ENCODE data around the gene POLD1.

The POLD1 gene

DNA sequence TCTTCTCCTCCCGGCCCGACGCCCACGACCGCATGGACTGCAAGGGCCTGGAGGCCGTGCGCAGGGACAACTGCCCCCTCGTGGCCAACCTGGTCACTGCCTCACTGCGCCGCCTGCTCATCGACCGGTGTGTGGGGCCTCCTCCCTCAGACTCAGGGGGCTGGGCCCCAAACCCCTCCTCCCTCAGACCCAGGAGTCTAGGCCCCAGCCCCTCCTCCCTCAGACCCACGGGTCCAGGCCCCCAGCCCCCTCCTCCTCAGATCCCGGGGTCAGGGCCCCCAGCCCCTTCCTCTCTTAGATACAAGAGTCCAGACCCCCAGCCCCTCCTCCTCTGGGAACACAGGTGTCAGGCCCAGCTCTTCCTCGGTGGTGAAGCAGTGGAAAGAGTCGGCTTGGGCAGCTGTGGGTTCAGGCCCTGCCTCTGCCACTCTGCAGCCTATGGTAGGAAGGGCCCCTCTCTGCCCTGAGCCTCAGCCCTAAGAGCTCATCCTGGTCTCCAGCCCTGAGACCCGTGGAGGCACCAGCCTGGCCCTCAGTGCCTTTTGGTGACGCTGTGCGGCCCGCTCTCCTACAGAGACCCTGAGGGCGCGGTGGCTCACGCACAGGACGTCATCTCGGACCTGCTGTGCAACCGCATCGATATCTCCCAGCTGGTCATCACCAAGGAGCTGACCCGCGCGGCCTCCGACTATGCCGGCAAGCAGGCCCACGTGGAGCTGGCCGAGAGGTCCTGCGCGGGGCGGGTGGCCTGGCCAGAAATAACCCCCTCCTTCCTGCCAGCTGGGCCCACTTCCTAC is 30.9 kb downstream of the POLD1 start:
- DNase-seq (peak; percentile 86), ATAC-seq (replicated peaks) (peak; percentile 34 to 40)
- Mint-ChIP-seq H3K27me3 (no peaks in the 10 kb centered on the region), H3K4me1 (peaks cover 34 to 46% of the 10 kb centered on the region in 2 donors), H3K4me3 (peak overlapping the region; percentile 78 to 79), H3K27ac (peak overlapping the region; percentile 98), H3K9me3 (no peaks in the 10 kb centered on the region), H3K36me3 (peaks cover 39 to 50% of the 10 kb centered on the region in 2 donors)

DNA sequence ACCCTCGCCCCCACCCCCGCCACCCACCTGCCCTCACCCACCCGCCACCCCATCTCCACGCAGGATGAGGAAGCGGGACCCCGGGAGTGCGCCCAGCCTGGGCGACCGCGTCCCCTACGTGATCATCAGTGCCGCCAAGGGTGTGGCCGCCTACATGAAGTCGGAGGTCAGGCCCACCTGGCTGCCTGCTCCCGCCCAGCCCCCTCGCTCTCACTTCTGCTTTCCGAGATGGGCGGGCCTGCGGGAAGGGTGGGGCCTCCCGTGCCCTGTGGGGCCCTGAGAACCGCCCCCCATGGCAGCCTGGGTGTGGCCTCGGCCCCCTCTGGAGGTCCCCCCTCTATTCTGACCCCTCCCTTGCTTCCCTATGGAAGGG is 31.5 kb downstream of the POLD1 start:
- ATAC-seq (replicated peaks) (peak; percentile 56 to 68), DNase-seq (peak; percentile 95)
- peaks cover 43 to 50% of the 10 kb centered on the region in 2 donors for H3K36me3 Mint-ChIP-seq
- peak overlapping the region; percentile 78 to 79 for H3K4me3 Mint-ChIP-seq
- peak overlapping the region; percentile 98 for H3K27ac Mint-ChIP-seq
- H3K4me1 Mint-ChIP-seq, result peaks cover 35 to 52% of the 10 kb centered on the region in 2 donors
- H3K9me3 Mint-ChIP-seq, result no peaks in the 10 kb centered on the region
- no peaks in the 10 kb centered on the region for H3K27me3 Mint-ChIP-seq

DNA sequence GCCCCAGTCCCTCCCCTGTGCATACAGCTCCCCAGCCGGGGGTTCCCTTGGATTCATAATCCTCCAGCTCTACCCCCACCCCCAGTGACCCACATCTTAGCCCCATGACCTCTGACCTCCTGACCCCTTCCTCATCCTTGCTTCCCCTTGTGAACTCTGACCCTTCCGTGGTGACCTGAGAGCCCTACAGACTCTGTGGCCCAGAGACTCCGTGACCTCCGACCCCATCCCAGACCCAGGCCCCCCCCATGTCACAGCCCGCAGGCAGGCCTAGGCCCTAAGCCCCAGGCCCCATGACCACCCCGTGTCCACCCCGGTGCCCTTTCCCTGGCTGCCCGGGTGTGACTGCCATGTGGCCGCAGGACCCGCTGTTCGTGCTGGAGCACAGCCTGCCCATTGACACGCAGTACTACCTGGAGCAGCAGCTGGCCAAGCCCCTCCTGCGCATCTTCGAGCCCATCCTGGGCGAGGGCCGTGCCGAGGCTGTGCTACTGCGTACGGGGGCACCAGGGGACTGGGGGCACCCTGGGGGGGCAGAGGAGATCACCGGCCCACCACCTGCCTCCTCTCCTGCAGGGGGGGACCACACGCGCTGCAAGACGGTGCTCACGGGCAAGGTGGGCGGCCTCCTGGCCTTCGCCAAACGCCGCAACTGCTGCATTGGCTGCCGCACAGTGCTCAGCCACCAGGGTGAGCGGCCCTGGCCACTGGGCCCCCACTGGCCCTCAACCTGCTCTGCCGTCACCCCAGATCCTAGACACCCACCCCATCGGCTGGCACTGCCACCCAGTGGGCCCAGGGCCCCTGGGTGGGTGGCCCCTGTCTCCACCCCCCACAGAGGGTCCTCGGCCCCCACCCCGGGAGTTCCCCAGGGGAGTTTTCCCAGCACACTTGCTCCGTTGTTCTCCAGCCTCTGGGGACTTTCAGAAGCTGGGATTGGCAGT is 32.2 kb downstream of the POLD1 start:
- Mint-ChIP-seq H3K4me3 (peak overlapping the region; percentile 78 to 79), H3K27me3 (no peaks in the 10 kb centered on the region), H3K27ac (peak overlapping the region; percentile 98), H3K9me3 (no peaks in the 10 kb centered on the region), H3K4me1 (peaks cover 39 to 59% of the 10 kb centered on the region in 2 donors), H3K36me3 (peaks cover 48 to 55% of the 10 kb centered on the region in 2 donors)
- no peak for ATAC-seq (replicated peaks)
- DNase-seq, result no peak

DNA sequence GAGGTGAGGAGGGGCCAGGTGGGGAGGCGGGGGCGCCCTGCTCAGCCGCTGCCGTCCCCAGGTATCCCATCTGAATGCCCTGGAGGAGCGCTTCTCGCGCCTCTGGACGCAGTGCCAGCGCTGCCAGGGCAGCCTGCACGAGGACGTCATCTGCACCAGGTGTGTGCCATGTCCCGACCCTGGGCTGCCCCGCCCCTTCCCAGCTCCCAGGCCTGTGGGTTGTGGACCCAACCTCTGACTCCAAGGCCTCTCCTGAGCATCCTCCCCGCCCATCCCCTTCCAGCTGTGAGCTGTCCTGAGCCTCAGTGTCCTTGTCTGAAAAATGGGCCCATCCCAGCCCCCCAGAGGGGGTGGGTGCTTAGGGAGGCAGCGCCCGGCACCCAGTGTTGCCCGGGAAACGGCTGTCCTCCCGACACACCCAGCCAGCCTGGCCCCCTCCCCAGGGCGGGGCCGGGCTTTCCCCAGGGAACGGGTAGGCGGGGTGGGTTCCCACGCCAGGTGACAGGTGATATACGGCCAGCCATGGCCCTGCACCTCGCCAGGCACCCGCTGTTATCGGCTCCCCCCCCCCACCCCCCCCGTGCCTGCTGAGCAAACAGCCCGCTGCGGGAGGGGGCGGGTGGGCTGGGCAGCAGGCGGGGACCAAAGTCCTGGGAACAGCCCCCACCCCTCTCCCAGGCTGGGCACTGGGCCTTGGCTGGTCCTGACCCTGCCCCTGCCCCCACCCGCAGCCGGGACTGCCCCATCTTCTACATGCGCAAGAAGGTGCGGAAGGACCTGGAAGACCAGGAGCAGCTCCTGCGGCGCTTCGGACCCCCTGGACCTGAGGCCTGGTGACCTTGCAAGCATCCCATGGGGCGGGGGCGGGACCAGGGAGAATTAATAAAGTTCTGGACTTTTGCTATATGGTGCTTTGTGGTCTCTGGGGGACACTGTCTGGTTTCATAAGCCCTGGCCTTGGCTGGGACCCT is 33.2 kb downstream of the POLD1 start:
- Mint-ChIP-seq H3K4me1 (peaks cover 44 to 70% of the 10 kb centered on the region in 2 donors), H3K4me3 (peak overlapping the region; percentile 87 to 97), H3K27ac (peak overlapping the region; percentile 97), H3K36me3 (peaks cover 51 to 57% of the 10 kb centered on the region in 2 donors), H3K27me3 (no peaks in the 10 kb centered on the region), H3K9me3 (peaks cover 0 to 1% of the 10 kb centered on the region in 2 donors)
- peak in 1 of 2 donors; percentile 0 for ATAC-seq (replicated peaks)
- DNase-seq, result peak; percentile 66

DNA sequence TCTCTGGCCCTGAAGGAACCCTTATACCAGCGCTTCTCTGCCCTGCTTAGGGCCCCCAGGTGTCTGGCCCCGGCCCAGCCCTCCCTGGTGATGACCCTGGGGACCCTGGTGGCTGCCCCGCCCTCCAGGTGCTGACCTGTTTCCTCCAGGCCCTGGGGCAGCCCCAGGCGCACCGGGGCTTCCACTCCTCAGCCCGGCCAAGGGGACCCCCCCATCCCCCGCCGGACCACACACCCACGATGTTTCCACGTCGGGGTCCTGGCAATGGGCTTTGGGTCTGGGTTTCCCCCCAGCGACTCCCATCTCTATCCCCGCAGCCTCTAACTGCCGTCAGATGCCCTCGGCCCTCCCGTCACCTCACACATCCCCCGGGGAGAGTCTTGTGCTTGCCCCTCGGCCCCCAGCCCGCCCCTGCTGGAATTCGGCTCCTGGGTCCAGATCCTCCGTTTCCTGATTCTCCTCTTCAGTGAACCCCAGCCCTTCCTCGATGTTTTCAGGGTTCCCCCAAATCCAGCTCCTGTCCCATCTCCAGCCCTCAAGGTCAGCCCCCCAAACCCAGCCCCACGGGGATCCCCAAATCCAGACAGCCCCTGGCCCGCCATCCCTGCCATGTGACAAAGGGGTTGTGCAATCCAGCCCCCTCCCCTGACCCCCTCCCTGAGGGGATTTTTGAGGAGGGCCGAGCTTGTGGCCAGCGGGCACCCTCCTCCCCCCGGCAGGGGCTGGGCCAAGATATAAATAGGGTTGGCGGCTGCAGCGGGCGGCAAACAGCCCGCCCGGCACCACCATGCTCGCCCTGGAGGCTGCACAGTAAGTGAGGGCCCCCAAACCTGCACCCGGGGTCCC is 34.3 kb downstream of the POLD1 start, which contains the start of gene SPIB:
Gene SPIB (plus strand): TSS at position 763 of the 846 bp plus-strand sequence. CDS start 25 bp downstream, at position 788.
- Mint-ChIP-seq H3K4me3 (peak within 1 kb of the TSS; percentile 87 to 97), H3K9me3 (peaks cover 0 to 1% of the 10 kb centered on the region in 2 donors), H3K36me3 (peaks cover 51 to 57% of the 10 kb centered on the region in 2 donors), H3K4me1 (peaks cover 51 to 80% of the 10 kb centered on the region in 2 donors), H3K27ac (peak within 1 kb of the TSS; percentile 97), H3K27me3 (no peaks in the 10 kb centered on the region)
- peak; percentile 93 for DNase-seq
- ATAC-seq (replicated peaks), result peak; percentile 52 to 53

DNA sequence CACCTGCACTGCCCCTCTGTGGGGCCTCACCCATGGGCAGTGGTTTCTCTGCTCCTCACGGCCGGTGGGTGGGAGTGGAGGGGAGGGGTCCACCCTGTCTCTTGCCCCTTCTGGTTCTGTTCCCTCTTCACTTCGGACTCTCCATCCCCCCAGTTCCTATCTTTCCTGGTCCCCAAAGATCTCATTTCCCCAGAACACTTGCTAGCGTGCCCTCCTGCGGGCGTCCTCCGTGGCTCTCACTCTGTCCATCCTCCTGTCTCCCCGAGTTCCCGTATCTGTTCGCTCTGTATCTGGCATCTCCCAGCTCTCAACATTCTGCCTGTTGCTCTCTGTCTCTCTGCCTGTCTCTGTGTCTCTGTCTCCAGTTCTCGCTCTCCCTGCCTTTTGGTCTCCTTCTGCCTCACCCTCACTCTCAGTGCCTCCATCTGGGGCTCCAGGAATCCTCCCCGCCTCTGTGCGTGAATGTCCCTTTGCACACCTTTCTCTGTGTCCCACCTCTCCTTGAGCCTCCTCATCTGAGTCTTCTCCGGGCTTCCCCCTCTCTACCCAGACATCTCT is 35.0 kb downstream of the POLD1 start:
- Mint-ChIP-seq H3K27ac (peak overlapping the region; percentile 97), H3K4me3 (peak overlapping the region; percentile 87 to 97), H3K27me3 (no peaks in the 10 kb centered on the region), H3K36me3 (peaks cover 51 to 61% of the 10 kb centered on the region in 2 donors), H3K9me3 (peaks cover 0 to 1% of the 10 kb centered on the region in 2 donors), H3K4me1 (peaks cover 56 to 86% of the 10 kb centered on the region in 2 donors)
- DNase-seq (no peak), ATAC-seq (replicated peaks) (no peak)

DNA sequence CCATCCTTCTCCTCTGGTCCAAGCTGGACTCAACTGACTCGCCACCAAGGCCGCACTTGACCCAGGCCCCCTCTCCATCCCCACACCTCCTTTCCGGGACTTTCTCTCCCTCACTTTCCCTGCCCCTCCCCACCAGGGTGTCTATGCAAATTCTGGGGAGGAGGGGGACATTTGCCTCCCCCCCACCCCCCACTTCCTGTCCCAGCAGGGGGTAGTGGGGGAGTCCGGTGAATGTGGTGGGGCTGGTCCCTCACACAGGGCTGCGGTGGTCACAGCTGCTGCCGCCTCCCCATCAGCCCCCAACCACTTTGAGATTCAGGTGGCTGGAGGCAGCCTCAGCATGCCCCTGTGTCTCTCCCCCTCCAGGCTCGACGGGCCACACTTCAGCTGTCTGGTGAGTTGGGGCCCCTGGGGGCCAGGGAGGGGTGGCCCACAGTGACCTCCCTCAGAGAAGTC is 35.5 kb downstream of the POLD1 start:
- ATAC-seq (replicated peaks), result no peak
- Mint-ChIP-seq H3K4me3 (peak overlapping the region; percentile 87 to 97), H3K4me1 (peaks cover 53 to 84% of the 10 kb centered on the region in 2 donors), H3K27me3 (no peaks in the 10 kb centered on the region), H3K9me3 (peaks cover 0 to 1% of the 10 kb centered on the region in 2 donors), H3K27ac (peak overlapping the region; percentile 97), H3K36me3 (peaks cover 51 to 62% of the 10 kb centered on the region in 2 donors)
- peak; percentile 41 for DNase-seq

DNA sequence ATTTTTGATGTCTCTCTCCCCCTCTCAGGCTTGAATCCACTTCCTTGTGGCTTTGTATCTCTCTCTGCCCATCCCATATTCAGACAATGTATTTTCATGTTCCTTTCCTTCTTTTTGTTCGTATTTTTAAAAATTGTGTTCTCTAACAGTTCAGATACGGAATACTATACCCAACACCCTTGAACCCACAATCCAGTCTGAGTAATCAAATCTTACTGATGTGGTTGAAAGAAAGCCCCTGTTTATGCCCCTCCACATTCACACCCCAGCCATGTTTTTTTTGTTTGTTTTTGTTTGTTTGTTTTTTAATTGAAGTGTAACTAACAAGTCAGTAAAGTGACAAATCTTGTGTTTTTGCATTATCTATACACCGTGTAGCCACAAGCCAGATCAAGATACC is 36.0 kb downstream of the POLD1 start:
- Mint-ChIP-seq H3K27ac (peak overlapping the region; percentile 97), H3K4me3 (peak overlapping the region; percentile 87 to 97), H3K4me1 (peaks cover 48 to 79% of the 10 kb centered on the region in 2 donors), H3K27me3 (no peaks in the 10 kb centered on the region), H3K36me3 (peaks cover 49 to 58% of the 10 kb centered on the region in 2 donors), H3K9me3 (peaks cover 0 to 1% of the 10 kb centered on the region in 2 donors)
- ATAC-seq (replicated peaks) (no peak), DNase-seq (no peak)

DNA sequence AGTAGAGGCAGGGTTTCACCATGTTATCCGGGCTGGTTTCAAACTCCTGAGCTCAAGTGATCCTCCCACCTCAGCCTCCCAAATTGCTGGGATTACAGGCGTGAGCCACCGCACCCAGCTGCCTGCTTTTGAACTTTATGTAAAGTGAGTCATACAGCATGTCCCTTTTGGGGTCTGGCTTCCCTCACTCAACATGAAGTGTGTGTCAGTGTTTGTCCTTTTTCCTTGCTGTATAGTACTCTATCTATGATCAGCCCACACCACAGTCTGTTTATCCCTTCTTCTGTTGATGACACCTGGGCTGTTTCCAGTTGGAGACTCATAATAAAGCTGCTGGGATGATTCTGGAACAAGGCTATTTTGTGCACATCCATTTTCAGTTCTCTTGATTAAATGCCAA is 36.7 kb downstream of the POLD1 start:
- Mint-ChIP-seq H3K4me1 (peaks cover 45 to 72% of the 10 kb centered on the region in 2 donors), H3K9me3 (peaks cover 0 to 1% of the 10 kb centered on the region in 2 donors), H3K27ac (peak overlapping the region; percentile 97), H3K36me3 (peaks cover 52 to 59% of the 10 kb centered on the region in 2 donors), H3K27me3 (no peaks in the 10 kb centered on the region), H3K4me3 (peak overlapping the region; percentile 87 to 97)
- no peak for ATAC-seq (replicated peaks)
- DNase-seq, result no peak

DNA sequence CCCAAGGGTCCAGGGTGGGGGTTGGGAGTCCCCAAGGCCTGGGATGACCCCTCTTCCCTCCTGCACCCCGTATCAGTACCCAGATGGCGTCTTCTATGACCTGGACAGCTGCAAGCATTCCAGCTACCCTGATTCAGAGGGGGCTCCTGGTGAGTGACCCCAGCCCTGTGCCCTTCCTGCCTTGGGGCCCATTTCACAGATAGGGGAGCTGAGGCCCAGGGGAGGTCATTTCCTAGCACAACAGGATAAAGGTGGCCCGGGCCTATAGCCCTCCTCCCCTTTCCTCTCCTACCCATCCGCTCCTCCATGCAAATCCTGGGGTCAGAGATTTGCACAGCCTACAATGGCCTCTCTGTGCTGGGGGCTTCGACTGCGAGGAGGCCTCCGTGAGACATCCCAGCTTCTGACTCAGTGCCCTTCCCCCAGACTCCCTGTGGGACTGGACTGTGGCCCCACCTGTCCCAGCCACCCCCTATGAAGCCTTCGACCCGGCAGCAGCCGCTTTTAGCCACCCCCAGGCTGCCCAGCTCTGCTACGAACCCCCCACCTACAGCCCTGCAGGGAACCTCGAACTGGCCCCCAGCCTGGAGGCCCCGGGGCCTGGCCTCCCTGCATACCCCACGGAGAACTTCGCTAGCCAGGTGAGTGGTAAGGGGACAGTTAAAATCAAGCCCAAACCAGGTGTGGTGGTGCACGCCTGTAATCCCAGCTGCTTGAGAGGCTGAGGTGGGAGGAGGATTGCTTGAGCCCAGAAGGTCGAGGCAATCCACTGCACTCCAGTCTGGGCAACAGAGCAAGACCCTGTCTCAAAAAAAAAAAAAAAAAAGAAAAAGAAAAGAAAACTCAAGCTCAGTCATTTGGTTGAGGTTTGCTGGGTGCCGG is 38.5 kb downstream of the POLD1 start:
- H3K27ac Mint-ChIP-seq, result peak overlapping the region; percentile 97
- no peaks in the 10 kb centered on the region for H3K27me3 Mint-ChIP-seq
- ATAC-seq (replicated peaks) (no peak), DNase-seq (no peak)
- peaks cover 57 to 67% of the 10 kb centered on the region in 2 donors for H3K36me3 Mint-ChIP-seq
- H3K9me3 Mint-ChIP-seq, result peaks cover 0 to 1% of the 10 kb centered on the region in 2 donors
- H3K4me3 Mint-ChIP-seq, result peak overlapping the region; percentile 87 to 97
- H3K4me1 Mint-ChIP-seq, result peaks cover 37 to 73% of the 10 kb centered on the region in 2 donors

DNA sequence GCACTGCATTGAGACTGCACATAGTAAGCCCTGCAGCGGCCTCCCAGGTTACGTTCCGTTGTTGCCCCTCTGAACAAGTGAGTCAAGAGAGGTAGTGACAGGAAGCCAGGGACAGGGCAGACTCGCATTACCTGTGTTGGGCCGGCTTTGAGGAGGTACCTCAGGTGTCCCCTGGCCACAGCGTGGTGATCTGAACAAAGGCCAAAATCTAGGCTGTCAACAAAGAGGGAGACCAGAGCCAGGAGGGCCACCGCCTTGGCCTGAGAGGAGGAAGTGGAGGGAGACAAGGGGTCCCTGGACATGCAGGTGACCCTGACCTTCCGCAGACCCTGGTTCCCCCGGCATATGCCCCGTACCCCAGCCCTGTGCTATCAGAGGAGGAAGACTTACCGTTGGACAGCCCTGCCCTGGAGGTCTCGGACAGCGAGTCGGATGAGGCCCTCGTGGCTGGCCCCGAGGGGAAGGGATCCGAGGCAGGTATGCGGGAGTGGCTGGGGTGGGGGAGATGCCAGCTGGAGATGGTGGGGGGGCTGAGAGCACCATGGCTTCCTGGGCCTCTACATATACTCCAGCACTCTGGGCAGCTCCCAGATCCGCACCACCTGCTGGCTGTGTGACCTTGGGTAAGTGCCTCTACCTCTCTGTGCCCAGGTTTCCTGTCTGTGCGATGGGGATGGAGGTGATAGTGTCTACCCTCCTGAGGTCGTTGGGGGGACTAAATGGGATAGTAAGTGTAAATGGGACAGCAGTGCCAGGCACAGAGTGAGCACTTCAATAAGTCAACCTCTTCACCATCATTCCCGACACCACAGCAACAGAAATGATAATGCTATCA is 39.3 kb downstream of the POLD1 start:
- Mint-ChIP-seq H3K36me3 (peaks cover 59 to 73% of the 10 kb centered on the region in 2 donors), H3K4me1 (peaks cover 38 to 74% of the 10 kb centered on the region in 2 donors), H3K27ac (peak overlapping the region; percentile 73), H3K27me3 (no peaks in the 10 kb centered on the region), H3K4me3 (peak overlapping the region; percentile 33), H3K9me3 (peaks cover 0 to 1% of the 10 kb centered on the region in 2 donors)
- ATAC-seq (replicated peaks) (no peak), DNase-seq (no peak)
